Activated naive CD4-positive, alpha-beta T cell treated with anti-CD3 and anti-CD28 coated beads, Interleukin-2, amount 10 ng/mL, durations not matched to agents 7 days and 5 days (primary cell): Measurements from ENCODE around the gene EPHA7.

Experiments
- CTCF ChIA-PET: fragments of 350-600 bp; sonication (Branson Sonifier 250); formaldehyde crosslinking; loops from one replicate; lab custom pipeline; 2021; ENCODE audit warnings: antibody characterized with exemption; lab: Charles Lee
- DNase-seq: peaks from one replicate; pipeline ENCODE4 v3.0.0-alpha.2; 2020
- H3K27ac Mint-ChIP-seq: one replicate; pipeline ENCODE4 v1.8.0; 2021; ENCODE audit warnings: mild to moderate bottlenecking, moderate library complexity, mixed read lengths
- H3K27me3 Mint-ChIP-seq: one replicate; pipeline ENCODE4 v1.8.0; 2021; ENCODE audit warnings: mild to moderate bottlenecking, mixed read lengths
- H3K36me3 Mint-ChIP-seq: one replicate; pipeline ENCODE4 v1.8.0; 2021; ENCODE audit warnings: mixed read lengths
- H3K4me1 Mint-ChIP-seq: one replicate; pipeline ENCODE4 v1.8.0; 2021; ENCODE audit warnings: mixed read lengths
- H3K4me3 Mint-ChIP-seq: one replicate; pipeline ENCODE4 v1.8.0; 2021; ENCODE audit warnings: mild to moderate bottlenecking, moderate library complexity, mixed read lengths
- H3K9me3 Mint-ChIP-seq: one replicate; pipeline ENCODE4 v1.8.0; 2021; ENCODE audit warnings: mixed read lengths

EPHA7 gene

GRCh38 chr6:93419304-93420162 lies at the start of gene EPHA7:
Gene EPHA7, minus strand, starts transcription at chr6:93419559. Its CDS starts 218 bp downstream, at chr6:93419341.
- Mint-ChIP-seq H3K9me3 (no peaks in the 10 kb centered on the region), H3K27ac (no peak within 1 kb of the TSS), H3K4me1 (peaks cover 26% of the 10 kb centered on the region), H3K36me3 (no peaks in the 10 kb centered on the region), H3K4me3 (peak within 1 kb of the TSS; percentile 66), H3K27me3 (peaks cover 59% of the 10 kb centered on the region)
- DNase-seq: peak; percentile 47
- CTCF ChIA-PET: no interaction called here

- Mint-ChIP-seq H3K4me1 (no peaks in the 10 kb centered on the region), H3K4me3 (no peak overlapping the region), H3K27me3 (no peaks in the 10 kb centered on the region), H3K27ac (no peak overlapping the region), H3K9me3 (peaks cover 5% of the 10 kb centered on the region), H3K36me3 (no peaks in the 10 kb centered on the region)
- no peak for DNase-seq
- CTCF ChIA-PET: no interaction called here
Measured at GRCh38 chr6:93468291-93468690, 48.9 kb upstream of the EPHA7 start.

GRCh38 chr6:93454533-93454932 lies 35.2 kb upstream of the EPHA7 start:
- CTCF ChIA-PET: no interaction called here
- DNase-seq: no peak
- no peak overlapping the region for H3K27ac Mint-ChIP-seq
- no peaks in the 10 kb centered on the region for H3K36me3 Mint-ChIP-seq
- no peaks in the 10 kb centered on the region for H3K4me1 Mint-ChIP-seq
- H3K27me3 Mint-ChIP-seq: no peaks in the 10 kb centered on the region
- no peak overlapping the region for H3K4me3 Mint-ChIP-seq
- H3K9me3 Mint-ChIP-seq: no peaks in the 10 kb centered on the region

GRCh38 chr6:93453956-93454355 lies 34.6 kb upstream of the EPHA7 start:
- H3K4me1 Mint-ChIP-seq: no peaks in the 10 kb centered on the region
- H3K36me3 Mint-ChIP-seq: no peaks in the 10 kb centered on the region
- H3K4me3 Mint-ChIP-seq: no peak overlapping the region
- no peak for DNase-seq
- H3K27ac Mint-ChIP-seq: no peak overlapping the region
- no peaks in the 10 kb centered on the region for H3K27me3 Mint-ChIP-seq
- no peaks in the 10 kb centered on the region for H3K9me3 Mint-ChIP-seq
- CTCF ChIA-PET: no interaction called here

GRCh38 chr6:93447874-93448273 lies 28.5 kb upstream of the EPHA7 start:
- no peak overlapping the region for H3K27ac Mint-ChIP-seq
- H3K4me3 Mint-ChIP-seq: no peak overlapping the region
- peaks cover 2% of the 10 kb centered on the region for H3K9me3 Mint-ChIP-seq

GRCh38 chr6:93437491-93437890 lies 18.1 kb upstream of the EPHA7 start:
- H3K27me3 Mint-ChIP-seq: no peaks in the 10 kb centered on the region
- H3K36me3 Mint-ChIP-seq: no peaks in the 10 kb centered on the region
- no peaks in the 10 kb centered on the region for H3K4me1 Mint-ChIP-seq
- no peak overlapping the region for H3K27ac Mint-ChIP-seq
- CTCF ChIA-PET: no interaction called here
- no peaks in the 10 kb centered on the region for H3K9me3 Mint-ChIP-seq
- no peak for DNase-seq
- H3K4me3 Mint-ChIP-seq: no peak overlapping the region

More at GRCh38 chr6:93447874-93448273, 28.5 kb upstream of the EPHA7 start:
- Mint-ChIP-seq H3K36me3 (no peaks in the 10 kb centered on the region), H3K27me3 (no peaks in the 10 kb centered on the region), H3K4me1 (no peaks in the 10 kb centered on the region)
- CTCF ChIA-PET: interaction anchor here (1.7 kb wide), 1 partner anchor 23 kb away, joined by 3 read pairs; no protein-coding TSS in a partner anchor
- no peak for DNase-seq

GRCh38 chr6:93433592-93433991 lies 14.2 kb upstream of the EPHA7 start:
- Mint-ChIP-seq H3K4me3 (no peak overlapping the region), H3K9me3 (no peaks in the 10 kb centered on the region), H3K36me3 (no peaks in the 10 kb centered on the region), H3K27me3 (no peaks in the 10 kb centered on the region), H3K4me1 (no peaks in the 10 kb centered on the region), H3K27ac (no peak overlapping the region)
- DNase-seq: no peak
- CTCF ChIA-PET: interaction anchor here (0.7 to 1.7 kb wide), 2 partner anchors 10 kb away, joined by 3 to 9 read pairs; no protein-coding TSS in a partner anchor

GRCh38 chr6:93424303-93425064 lies 5.1 kb upstream of the EPHA7 start:
- Mint-ChIP-seq H3K27ac (no peak overlapping the region), H3K4me3 (no peak overlapping the region), H3K4me1 (peaks cover 8% of the 10 kb centered on the region), H3K9me3 (no peaks in the 10 kb centered on the region), H3K36me3 (no peaks in the 10 kb centered on the region), H3K27me3 (peaks cover 21% of the 10 kb centered on the region)
- DNase-seq: no peak
- CTCF ChIA-PET: interaction anchor here (0.8 to 2.1 kb wide), 3 partner anchors 8 to 379 kb away, joined by 3 to 9 read pairs (median 3); no protein-coding TSS in a partner anchor

GRCh38 chr6:93423542-93423941 lies 4.2 kb upstream of the EPHA7 start:
- Mint-ChIP-seq H3K36me3 (no peaks in the 10 kb centered on the region), H3K27ac (no peak overlapping the region)

GRCh38 chr6:93420163-93420795 lies 920 bp upstream of the EPHA7 start:
- peak overlapping the region; percentile 33 for H3K4me3 Mint-ChIP-seq
- no peaks in the 10 kb centered on the region for H3K9me3 Mint-ChIP-seq
- peaks cover 26% of the 10 kb centered on the region for H3K4me1 Mint-ChIP-seq
- DNase-seq: no peak
- no peaks in the 10 kb centered on the region for H3K36me3 Mint-ChIP-seq
- no peak overlapping the region for H3K27ac Mint-ChIP-seq
- CTCF ChIA-PET: no interaction called here
- peaks cover 59% of the 10 kb centered on the region for H3K27me3 Mint-ChIP-seq

More at GRCh38 chr6:93423542-93423941, 4.2 kb upstream of the EPHA7 start:
- peaks cover 30% of the 10 kb centered on the region for H3K27me3 Mint-ChIP-seq
- CTCF ChIA-PET: interaction anchor here (0.6 to 2.1 kb wide), 6 partner anchors 8 to 1002 kb away, joined by 3 to 9 read pairs (median 4); no protein-coding TSS in a partner anchor
- DNase-seq: peak; percentile 28
- no peak overlapping the region for H3K4me3 Mint-ChIP-seq
- H3K9me3 Mint-ChIP-seq: no peaks in the 10 kb centered on the region
- peaks cover 12% of the 10 kb centered on the region for H3K4me1 Mint-ChIP-seq

GRCh38 chr6:93418408-93419303 lies 703 bp downstream of the EPHA7 start:
- Mint-ChIP-seq H3K27ac (no peak overlapping the region), H3K4me1 (peaks cover 26% of the 10 kb centered on the region), H3K4me3 (peak overlapping the region; percentile 66), H3K36me3 (no peaks in the 10 kb centered on the region), H3K9me3 (no peaks in the 10 kb centered on the region), H3K27me3 (peaks cover 59% of the 10 kb centered on the region)
- no peak for DNase-seq
- CTCF ChIA-PET: no interaction called here

- no peaks in the 10 kb centered on the region for H3K9me3 Mint-ChIP-seq
- H3K27me3 Mint-ChIP-seq: peaks cover 59% of the 10 kb centered on the region
- no peaks in the 10 kb centered on the region for H3K36me3 Mint-ChIP-seq
- CTCF ChIA-PET: no interaction called here
- no peak overlapping the region for H3K27ac Mint-ChIP-seq
- H3K4me1 Mint-ChIP-seq: peaks cover 26% of the 10 kb centered on the region
- no peak for DNase-seq
- no peak overlapping the region for H3K4me3 Mint-ChIP-seq
Measured at GRCh38 chr6:93418033-93418407, 1.3 kb downstream of the EPHA7 start.

- Mint-ChIP-seq H3K9me3 (no peaks in the 10 kb centered on the region), H3K4me1 (peaks cover 26% of the 10 kb centered on the region), H3K36me3 (no peaks in the 10 kb centered on the region), H3K4me3 (peak overlapping the region; percentile 26), H3K27me3 (peaks cover 59% of the 10 kb centered on the region), H3K27ac (peak overlapping the region; percentile 4)
- CTCF ChIA-PET: no interaction called here
- no peak for DNase-seq
Measured at GRCh38 chr6:93417421-93418013, 1.8 kb downstream of the EPHA7 start.
